Measurements from ENCODE around the gene ITPR3.

The ITPR3 gene

GRCh38 chr6:33670086-33670660 lies 49.1 kb downstream of the ITPR3 start:
- DNase-seq (ENCODE audit: low read depth, low spot score), result no peak

GRCh38 chr6:33670971-33671743 lies 50.0 kb downstream of the ITPR3 start:
- DNase-seq (ENCODE audit: low read depth, low spot score), result no peak

- DNase-seq (ENCODE audit: low read depth, low spot score), result no peak
These were observed 50.6 kb downstream of the ITPR3 start for GRCh38 chr6:33671744-33672072.

GRCh38 chr6:33672808-33673207 lies 51.7 kb downstream of the ITPR3 start:
- peak; percentile 69 for DNase-seq (ENCODE audit: low read depth, low spot score)

GRCh38 chr6:33673851-33674250 lies 52.7 kb downstream of the ITPR3 start:
- DNase-seq (ENCODE audit: low read depth, low spot score), result no peak

GRCh38 chr6:33675968-33676367 lies 54.8 kb downstream of the ITPR3 start:
- DNase-seq (ENCODE audit: low read depth, low spot score), result no peak

GRCh38 chr6:33676416-33677142 lies 55.5 kb downstream of the ITPR3 start:
- no peak for DNase-seq (ENCODE audit: low read depth, low spot score)

GRCh38 chr6:33677143-33677660 lies 56.1 kb downstream of the ITPR3 start:
- no peak for DNase-seq (ENCODE audit: low read depth, low spot score)

GRCh38 chr6:33677689-33678088 lies 56.6 kb downstream of the ITPR3 start:
- no peak for DNase-seq (ENCODE audit: low read depth, low spot score)

- DNase-seq (ENCODE audit: low read depth, low spot score), result no peak
These were observed 57.3 kb downstream of the ITPR3 start for GRCh38 chr6:33678233-33678931.

GRCh38 chr6:33678932-33679490 lies 57.9 kb downstream of the ITPR3 start:
- DNase-seq (ENCODE audit: low read depth, low spot score), result no peak

- DNase-seq (ENCODE audit: low read depth, low spot score), result no peak
These were observed 58.6 kb downstream of the ITPR3 start for GRCh38 chr6:33679761-33680160.

GRCh38 chr6:33682341-33682740 lies 61.2 kb downstream of the ITPR3 start:
- no peak for DNase-seq (ENCODE audit: low read depth, low spot score)

- DNase-seq (ENCODE audit: low read depth, low spot score), result no peak
These were observed 62.0 kb downstream of the ITPR3 start for GRCh38 chr6:33683051-33683571.

GRCh38 chr6:33683576-33684427 lies 62.7 kb downstream of the ITPR3 start:
- no peak for DNase-seq (ENCODE audit: low read depth, low spot score)

GRCh38 chr6:33684428-33684896 lies 63.3 kb downstream of the ITPR3 start:
- DNase-seq (ENCODE audit: low read depth, low spot score), result no peak

- DNase-seq (ENCODE audit: low read depth, low spot score), result no peak
These were observed 63.9 kb downstream of the ITPR3 start for GRCh38 chr6:33684983-33685382.

GRCh38 chr6:33685411-33686224 lies 64.5 kb downstream of the ITPR3 start:
- no peak for DNase-seq (ENCODE audit: low read depth, low spot score)

- DNase-seq (ENCODE audit: low read depth, low spot score), result no peak
These were observed 65.3 kb downstream of the ITPR3 start for GRCh38 chr6:33686225-33686924.

All from smooth muscle cell of the brain vasculature (primary cell).